GM12874 (cell line): ENCODE measurements around the gene FOXR1.

Experiments
- TF ChIP-seq, protein P1 (sequence below): IDR thresholded peaks from 2 replicates; pipeline ENCODE4 v1.5.1; 2011; ENCODE audit warnings: low read depth, mild to moderate bottlenecking, control low read depth, low read length, moderate library complexity; ENCODE audit not compliant: insufficient read depth

The FOXR1 gene

DNA sequence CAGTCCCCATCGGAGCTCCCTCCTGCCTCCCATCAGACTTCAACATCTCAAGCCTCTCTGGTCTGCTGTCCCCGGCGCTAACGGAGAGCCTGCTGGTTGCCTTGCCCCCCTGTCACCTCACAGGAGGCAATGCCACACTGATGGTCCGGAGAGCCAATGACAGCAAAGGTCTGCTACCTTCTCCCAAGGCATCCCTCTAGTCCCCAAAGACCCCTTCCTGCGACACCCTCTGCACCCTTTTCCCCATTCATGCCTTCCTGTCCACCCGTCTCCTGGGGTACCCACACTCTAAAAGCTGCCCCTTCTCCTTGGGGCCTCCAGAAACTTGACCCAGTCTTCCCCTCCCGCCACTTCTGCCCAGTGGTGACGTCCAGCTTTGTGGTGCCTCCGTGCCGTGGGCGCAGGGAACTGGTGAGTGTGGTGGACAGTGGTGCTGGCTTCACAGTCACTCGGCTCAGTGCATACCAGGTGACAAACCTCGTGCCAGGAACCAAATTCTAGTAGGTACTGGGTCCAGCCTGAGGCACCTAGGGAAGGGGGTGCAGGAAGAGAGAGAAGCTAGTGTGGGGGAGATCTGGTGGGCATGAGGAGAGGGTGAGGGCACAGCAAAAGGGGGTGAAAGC is 14.6 kb upstream of the FOXR1 start:
- TF ChIP-seq, protein P1, sequence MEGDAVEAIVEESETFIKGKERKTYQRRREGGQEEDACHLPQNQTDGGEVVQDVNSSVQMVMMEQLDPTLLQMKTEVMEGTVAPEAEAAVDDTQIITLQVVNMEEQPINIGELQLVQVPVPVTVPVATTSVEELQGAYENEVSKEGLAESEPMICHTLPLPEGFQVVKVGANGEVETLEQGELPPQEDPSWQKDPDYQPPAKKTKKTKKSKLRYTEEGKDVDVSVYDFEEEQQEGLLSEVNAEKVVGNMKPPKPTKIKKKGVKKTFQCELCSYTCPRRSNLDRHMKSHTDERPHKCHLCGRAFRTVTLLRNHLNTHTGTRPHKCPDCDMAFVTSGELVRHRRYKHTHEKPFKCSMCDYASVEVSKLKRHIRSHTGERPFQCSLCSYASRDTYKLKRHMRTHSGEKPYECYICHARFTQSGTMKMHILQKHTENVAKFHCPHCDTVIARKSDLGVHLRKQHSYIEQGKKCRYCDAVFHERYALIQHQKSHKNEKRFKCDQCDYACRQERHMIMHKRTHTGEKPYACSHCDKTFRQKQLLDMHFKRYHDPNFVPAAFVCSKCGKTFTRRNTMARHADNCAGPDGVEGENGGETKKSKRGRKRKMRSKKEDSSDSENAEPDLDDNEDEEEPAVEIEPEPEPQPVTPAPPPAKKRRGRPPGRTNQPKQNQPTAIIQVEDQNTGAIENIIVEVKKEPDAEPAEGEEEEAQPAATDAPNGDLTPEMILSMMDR: no peak

- TF ChIP-seq, protein P1: no peak
These were observed 14.0 kb upstream of the FOXR1 start for GRCh38 chr11:118957549-118957948.

GRCh38 chr11:118957968-118958367 is 13.6 kb upstream of the FOXR1 start:
- TF ChIP-seq, protein P1: no peak

GRCh38 chr11:118958577-118958976 is 13.0 kb upstream of the FOXR1 start:
- TF ChIP-seq, protein P1: no peak

DNA sequence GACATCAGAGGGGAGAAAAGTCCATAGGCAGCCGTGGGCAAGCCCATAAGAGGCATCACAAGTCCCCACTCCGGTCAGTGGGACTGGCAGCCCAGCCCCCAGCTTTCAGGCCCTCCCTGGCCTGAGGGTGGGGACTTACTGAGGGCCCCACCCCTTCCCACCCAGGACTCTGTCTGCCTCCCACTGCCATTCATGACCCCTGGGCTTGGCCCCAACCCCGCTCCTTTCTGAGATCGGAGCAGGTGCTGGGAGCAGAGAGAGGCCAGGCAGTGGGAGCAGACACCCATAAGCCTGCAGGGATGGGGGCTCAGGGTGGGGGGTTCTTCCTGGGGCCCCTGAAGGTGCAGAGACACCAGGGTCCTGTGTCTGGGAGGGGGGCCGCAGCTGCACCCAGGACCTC is 10.4 kb upstream of the FOXR1 start:
- TF ChIP-seq, protein P1: no peak

GRCh38 chr11:118961591-118961990 is 10.0 kb upstream of the FOXR1 start:
- TF ChIP-seq, protein P1: no peak

- TF ChIP-seq, protein P1: no peak
These were observed 2.4 kb downstream of the FOXR1 start for GRCh38 chr11:118973985-118974384.
